ENCODE results near the gene MCM3.

MCM3 gene

DNA sequence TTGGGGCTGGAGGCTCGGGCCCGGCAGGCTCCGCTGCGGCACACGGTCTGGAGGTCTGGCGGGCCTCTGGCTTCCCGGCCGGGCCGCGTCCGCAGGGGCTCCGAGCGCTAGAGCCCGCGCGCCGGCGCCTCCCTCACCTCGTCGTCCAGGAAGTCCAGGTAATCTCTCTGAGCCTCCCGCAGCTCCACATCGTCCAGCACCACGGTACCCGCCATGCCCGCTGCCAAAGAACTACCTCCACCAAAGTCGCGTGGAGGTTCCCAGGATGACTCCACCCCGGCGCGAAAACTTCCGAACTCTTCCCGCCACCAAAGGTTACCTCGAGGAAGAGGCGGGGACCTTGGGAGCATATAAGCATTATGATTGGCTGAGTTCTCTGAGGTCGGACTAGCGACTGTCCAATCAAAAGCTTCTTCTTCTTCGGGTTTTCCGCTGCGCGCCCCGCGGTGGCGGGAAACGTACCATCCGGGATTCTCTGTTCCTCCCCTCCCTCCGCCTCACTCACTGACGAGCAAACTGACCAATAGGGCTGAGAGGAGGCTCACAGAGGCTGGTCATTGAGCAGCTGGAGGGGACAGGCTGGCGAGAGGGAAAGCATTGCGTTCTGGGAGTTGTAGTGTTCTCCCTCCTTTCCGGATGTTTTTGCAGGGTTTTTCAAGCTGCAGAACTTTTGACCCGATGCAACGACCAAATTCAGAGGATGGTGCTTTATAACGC, at the start of gene MCM3:
Gene MCM3 (minus strand): TSS at position 283 of the 717 bp plus-strand sequence. CDS start 68 bp downstream, at position 215.
- DNase-seq, result peak; percentile 99 to 100

DNA sequence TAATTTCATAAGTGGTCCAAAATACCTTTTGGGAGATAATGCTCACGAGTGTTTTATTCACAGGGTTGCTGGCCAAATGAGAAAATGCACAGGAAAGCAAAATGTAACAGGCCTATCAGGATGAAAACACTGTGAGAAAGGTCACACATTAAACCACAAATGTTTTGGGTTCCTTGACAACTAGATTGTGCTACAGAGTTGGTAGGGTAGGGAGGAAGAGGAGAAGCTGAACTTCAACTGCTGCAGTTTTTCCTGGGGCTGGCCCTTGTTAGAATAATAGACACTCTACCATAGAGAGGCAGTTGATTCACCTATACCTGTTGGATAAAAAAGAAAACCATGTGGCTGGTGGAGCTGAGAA, 49.3 kb upstream of the MCM3 start:
- DNase-seq, result no peak

DNA sequence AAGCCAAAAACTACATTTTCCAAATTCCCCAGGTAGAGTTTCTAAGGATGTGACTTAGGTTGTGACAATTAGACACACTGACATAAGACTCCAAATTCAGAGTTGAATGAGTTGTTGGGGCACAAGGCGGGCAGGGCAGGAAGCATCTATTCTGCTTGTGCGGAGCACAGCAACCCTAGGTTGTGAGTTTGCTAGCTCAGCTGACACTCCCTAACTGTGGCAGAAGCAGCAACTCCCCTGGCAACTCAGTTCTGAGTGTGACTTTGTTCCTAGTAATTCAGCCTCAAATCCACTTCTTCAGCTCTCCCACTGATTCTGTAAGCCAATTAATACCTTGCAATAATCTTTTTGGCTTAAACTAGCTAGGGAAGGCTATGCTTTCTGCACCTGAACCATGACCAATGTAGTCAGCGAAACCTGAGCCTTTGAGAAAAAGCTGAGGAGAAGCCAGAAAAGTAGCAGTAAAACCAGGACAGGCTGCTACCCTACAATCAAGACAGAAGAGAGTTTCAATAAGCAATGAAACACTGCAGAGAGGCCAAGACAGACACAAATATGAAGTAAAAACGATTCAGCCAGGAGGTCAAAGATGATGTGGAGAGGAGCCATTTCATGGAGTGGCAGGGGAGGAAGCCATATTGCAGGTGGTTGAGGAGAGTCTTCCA, 47.4 kb upstream of the MCM3 start:
- DNase-seq, result no peak

- DNase-seq, result no peak
Measured at GRCh38 chr6:52330470-52330869, 45.9 kb upstream of the MCM3 start.

- peak; percentile 12 to 67 for DNase-seq
Measured at GRCh38 chr6:52328729-52329128, 44.2 kb upstream of the MCM3 start.

DNA sequence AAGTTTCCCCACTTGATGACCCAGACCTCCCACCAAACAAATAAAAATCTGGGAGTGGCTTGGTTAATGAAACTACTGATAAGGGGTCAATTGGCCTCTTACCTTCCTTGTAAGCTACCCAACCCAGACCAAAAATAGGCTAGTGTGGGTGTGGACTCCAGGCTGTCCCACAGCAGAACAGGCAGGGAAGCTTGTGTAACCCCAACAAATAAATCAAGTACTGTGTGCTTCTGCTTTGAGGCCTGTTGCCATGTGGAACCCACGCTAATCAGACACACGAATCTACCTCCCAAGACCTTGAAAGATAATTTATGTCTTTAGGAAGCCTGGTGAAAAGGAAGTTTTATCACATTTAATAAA, 43.7 kb upstream of the MCM3 start:
- DNase-seq, result no peak

DNA sequence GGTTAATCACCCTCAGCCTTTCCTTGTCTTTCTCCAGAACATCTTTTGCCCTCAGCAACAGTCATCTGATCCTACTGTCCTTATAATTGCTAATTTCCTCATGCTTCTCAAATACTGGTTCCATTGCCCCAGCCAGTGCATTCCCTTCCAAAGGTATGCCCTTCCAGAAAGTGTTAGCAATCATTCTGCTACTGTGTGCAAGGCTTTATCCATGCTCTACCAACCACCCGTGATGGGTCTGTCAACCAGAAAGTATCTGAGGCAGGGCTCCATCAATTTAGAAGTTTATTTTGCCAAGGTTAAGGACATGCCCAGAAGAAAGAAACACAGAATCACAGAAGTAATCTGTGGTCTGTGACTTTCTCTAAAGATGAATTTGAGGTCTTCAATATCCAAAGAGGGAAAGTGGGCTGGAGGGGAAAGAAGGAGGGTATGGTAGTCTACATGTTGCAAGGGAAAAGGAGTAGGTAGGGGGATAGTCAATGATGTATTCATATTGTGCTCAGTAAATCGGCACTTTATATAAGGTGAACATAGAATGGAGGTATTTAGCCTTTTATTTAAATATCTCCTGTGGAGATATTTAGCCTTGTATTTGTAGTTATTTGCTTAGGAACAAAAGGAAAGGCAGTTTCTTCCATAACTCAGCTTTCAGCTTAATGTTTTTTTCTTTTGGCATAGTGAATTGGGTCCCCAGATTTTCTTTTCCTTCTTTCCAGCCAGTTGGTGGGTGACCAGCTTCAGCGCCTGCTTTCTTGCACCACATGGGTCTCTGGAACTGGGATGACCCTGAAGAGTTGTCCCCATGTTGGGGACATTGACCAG, 42.2 kb upstream of the MCM3 start:
- no peak for DNase-seq

DNA sequence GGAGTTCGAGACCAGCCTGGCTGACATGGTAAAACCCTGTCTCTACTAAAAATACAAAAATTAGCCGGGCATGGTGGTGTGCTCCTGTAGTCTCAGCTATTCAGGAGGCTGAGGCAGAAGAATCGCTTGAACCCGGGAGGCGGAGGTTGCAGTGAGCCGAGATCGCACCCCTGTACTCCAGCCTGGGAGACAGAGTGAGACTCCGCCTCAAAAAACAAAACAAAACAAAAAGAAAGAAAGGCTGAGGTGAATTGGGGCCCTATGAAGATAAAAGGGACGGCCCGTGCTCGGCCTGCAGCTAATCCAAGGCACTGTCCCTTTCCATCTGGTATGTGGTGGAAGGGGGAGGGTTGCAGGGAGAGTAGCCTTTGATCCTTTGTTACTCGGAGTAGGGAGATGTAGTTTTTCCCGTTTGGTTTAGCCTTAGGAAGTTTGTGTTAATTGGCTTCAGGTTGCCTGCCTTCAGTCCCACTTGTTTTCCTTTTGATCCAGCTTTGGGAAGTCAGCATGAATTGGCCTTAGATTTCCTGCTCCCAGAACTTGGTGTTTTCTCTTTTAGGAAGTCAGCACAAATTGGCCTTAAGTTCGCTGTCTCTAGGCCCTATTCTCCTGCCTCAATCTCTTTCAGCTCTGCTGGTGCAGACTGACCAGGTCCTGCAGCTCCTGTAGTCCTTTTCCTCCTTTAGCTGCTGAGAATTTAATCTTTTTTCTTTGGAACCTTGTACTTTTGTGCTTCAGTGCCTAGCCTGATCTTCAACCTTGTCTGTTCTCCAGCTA, 41.3 kb upstream of the MCM3 start:
- no peak for DNase-seq

- no peak for DNase-seq
Measured at GRCh38 chr6:52324189-52324588, 39.6 kb upstream of the MCM3 start.

DNA sequence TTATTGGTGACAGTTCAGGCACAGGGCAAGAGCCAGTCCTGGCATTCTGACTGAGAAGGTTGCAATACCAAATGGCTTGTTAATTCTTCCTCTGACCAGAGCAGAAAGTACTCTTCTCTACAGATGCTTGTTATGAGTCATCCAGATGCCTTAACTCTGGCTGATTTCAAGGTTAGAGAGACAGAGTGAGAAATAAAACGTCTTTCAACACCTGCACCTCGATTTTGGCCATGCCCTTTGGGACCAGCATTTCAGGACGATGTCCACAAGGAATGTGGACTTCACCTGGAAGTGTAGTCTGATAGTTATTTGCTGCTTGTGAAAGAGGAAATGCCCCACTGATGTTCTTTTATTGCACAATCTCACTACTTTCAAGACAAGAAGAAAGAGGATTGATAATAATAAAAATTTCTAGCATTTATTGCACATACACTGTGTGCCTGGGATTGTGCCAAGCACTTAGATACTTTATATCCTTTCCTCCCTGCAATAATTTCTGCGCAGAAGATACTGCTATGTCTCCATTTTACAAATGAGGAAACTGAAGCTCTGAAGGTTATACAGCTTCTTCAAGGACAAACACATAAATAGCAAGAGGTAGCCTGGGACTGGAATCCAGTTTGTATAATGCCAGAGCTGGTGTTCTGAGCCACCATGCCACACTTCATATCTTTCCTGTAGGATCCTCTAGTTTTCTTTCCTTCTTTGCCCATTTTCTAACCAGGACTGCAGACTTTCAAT, 33.5 kb upstream of the MCM3 start:
- no peak for DNase-seq

DNA sequence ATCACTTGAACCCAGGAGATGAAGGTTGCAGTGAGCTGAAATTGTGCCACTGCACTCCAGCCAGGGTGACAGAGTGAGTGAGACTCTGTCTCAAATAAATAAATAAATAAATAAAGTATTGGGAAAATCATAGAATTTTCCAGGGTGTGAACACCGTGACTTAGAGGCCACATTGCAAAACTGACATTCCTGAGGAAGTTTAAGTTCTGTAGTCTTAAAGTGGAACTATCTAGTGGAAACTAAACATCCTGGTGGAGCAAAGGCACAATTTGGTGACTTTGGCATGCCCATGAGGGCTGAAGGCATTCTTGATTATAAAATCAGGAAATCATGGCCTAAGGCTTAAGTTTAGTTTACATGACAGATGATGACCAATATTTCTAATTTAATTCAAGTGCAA, 32.7 kb upstream of the MCM3 start:
- DNase-seq, result no peak

- no peak for DNase-seq
Measured at GRCh38 chr6:52314752-52315151, 30.2 kb upstream of the MCM3 start.

GRCh38 chr6:52312461-52312860, 27.9 kb upstream of the MCM3 start:
- no peak for DNase-seq

- no peak for DNase-seq
Measured at GRCh38 chr6:52310932-52311331, 26.4 kb upstream of the MCM3 start.

DNA sequence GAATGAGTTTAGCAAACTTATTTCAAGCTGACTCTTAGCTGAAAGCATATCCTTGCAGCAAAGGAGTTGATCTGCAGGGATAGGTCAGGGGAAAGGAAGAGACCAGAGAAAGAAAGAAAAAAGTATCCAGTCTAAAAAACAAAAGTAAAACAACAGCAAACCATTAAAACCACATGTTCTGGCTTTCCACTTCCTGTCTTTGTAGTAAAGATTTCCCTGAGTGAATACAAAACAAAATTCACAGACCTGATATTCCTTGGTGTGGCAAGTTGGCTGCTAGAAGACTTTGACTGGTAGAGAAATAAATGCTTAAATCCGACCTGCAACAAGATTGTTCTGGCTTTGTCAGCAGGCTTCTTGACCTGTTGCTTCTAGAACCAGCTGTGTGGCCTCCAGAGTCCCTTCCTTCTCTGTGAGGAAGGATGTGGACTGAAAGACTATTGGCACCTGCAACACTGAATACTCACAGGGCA, 23.4 kb upstream of the MCM3 start:
- DNase-seq, result no peak

- DNase-seq, result no peak
Measured at GRCh38 chr6:52306972-52307870, 22.7 kb upstream of the MCM3 start.

DNA sequence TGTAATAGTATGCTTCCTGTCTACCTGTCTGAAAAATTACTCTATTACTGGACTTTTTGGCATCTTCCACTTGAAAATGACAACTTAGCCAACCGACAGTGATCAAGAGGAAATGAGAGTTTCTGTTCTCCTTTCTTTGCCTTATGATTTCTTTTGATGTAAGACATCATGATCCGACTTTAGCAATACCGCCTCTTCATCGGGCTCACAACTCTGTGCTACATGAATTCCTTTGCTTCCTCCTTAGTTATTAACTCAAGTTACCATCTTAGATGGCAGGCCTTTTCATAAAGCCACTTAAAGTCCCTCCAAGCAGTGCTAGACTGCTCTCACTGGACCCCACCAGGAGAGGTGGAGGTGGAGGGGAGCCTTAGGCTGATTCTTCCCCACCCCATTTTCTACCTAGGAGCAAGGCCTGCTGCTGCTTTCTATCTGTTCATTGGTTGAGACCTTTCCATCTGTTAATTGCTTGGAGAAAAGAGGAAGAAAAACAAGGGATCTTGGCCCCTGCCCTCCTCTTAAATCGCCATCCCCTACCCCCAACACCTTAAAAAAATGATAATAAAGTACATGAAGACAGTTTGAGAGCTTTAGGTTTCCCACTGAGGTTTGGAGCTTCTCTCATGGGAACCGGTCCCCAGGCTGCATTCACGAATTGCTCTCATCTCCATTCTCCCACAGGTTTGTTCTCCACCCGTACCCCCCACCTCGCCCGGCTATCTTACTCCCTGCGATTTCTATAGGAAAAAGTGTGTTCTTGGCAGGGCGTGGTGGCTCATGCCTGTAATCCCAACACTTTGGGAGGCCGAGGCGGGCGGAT, 21.6 kb upstream of the MCM3 start:
- DNase-seq, result no peak

GRCh38 chr6:52305411-52305810, 20.9 kb upstream of the MCM3 start:
- no peak for DNase-seq

- DNase-seq, result no peak
Measured at GRCh38 chr6:52304983-52305390, 20.4 kb upstream of the MCM3 start.

DNA sequence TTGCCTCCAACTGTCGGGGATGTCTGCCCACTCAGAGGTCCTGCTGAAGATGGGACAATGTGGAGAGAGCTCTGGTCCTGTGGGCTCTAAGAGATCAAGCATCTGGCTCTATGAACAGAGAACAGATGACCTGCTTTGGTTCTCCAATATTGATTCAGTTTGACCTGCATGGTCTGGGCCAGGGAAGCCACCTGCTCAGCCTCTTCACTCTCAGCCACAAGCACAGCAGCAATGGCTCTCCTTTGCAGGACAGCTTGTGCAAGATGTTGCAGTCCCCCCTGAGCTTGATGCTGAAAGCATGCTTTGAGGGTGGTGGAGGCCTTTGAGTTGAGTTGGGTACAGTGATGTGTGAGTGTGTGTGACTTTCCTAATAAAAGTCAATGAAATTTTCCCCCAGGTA, 18.6 kb upstream of the MCM3 start:
- DNase-seq, result no peak
